Measurements from ENCODE around the gene PAM.
"Not testable (repeated sequence)": the region's sequence is repeated elsewhere in the genome, so short reads cannot be mapped to it uniquely, and the experiment has no call there.

Gene PAM

DNA sequence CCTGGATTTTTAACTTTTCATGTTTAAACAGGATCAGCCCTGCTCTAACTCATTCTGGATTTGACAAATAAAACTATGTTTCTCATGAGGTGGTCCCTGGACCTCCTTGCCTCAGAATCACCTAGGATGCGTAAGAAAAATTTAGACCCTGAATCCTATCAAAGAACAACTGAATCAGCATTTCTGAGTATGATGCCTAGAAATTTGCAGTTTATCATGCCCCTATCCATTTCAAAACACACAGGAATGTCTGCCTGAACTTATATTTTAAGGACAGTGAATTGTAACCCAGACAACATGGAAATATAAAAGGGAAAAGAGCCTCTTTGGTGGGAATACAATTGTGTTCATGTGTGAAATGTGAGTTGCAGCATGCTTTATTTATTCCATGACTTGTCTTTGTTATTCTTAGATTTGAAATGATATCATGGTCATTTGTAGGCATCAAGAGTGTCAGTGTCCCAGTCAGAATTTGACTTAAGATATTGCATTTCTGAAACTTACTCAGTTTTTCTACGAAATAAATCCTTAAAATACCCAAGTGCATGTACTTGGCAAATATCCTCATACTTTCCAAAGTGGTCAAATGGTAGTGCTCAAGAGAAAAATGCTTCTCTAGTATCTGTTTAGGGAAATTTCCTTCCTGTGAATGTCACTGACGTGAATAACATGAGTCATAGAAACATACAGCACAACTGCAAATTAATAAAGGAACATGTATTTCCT is 220.5 kb downstream of the PAM start:
- H3K27ac ChIP-seq = no peak overlapping the region
- H3K36me3 ChIP-seq = peaks cover 0 to 34% (median 6%) of the 10 kb centered on the region in 11 experiments; a peak in 12 of 22 replicates
- H4K20me1 ChIP-seq = no peaks in the 10 kb centered on the region
- H3K4me3 ChIP-seq = no peak overlapping the region
- no peaks in the 10 kb centered on the region for H3K9me3 ChIP-seq (replicated peaks in 1 of 11)
- H3K4me1 ChIP-seq = peaks cover 0 to 7% (median 0%) of the 10 kb centered on the region in 10 experiments; a peak in 1 of 20 replicates
- TF ChIP-seq Cebpa-rat (IDR thresholded peaks at IDR 0.05) = no peak
- H3K4me2 ChIP-seq = 0 out of 22 replicates have a peak overlapping the region, but pooled peaks of 1 of the 11 experiments have one; percentile 19
- no peaks in the 10 kb centered on the region for H3K27me3 ChIP-seq
- no peak overlapping the region for H3K9ac ChIP-seq

DNA sequence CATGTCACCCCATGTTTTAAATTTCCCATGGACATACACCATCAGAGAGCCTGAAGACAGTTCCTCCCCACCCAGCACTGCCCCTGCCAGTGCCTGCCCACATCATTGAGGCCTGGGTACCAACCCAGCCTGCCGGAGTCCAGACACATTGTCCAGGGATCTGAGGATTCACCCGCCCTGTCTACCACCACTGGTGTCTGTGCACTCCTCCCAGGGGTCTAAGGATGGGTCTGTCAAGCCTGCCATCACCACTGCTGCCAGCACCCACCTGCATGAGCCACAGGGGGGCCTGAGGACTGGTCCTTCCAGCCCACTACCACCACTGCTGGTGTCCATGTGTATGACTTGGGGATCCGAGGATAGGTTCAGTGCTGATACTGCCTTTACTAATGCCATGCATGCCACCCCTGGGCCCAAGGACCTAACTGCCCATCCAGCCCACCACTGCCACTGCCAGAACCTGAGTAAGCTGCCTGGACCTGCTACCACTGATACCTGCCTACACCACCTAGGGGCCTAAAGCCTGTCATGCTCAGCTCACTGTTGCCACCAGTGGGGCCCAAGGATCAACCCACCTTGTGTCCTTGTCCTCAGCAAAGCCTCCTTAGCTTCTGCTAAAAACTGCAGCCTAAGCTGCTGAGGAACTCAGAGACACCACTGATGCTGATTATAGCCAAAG is 227.0 kb downstream of the PAM start:
- H3K4me3 ChIP-seq = no peak overlapping the region
- peaks cover 13 to 25% (median 21%) of the 10 kb centered on the region in 11 experiments for H3K9me3 ChIP-seq (replicated peaks in 1 of 11)
- no peak for TF ChIP-seq Cebpa-rat (IDR thresholded peaks at IDR 0.05)
- peaks cover 12 to 26% (median 17%) of the 10 kb centered on the region in 11 experiments for H3K36me3 ChIP-seq
- H3K9ac ChIP-seq = no peak overlapping the region
- H3K27ac ChIP-seq = no peak overlapping the region
- H4K20me1 ChIP-seq = no peaks in the 10 kb centered on the region
- H3K27me3 ChIP-seq = no peaks in the 10 kb centered on the region
- H3K4me1 ChIP-seq = no peaks in the 10 kb centered on the region
- no peak overlapping the region for H3K4me2 ChIP-seq

DNA sequence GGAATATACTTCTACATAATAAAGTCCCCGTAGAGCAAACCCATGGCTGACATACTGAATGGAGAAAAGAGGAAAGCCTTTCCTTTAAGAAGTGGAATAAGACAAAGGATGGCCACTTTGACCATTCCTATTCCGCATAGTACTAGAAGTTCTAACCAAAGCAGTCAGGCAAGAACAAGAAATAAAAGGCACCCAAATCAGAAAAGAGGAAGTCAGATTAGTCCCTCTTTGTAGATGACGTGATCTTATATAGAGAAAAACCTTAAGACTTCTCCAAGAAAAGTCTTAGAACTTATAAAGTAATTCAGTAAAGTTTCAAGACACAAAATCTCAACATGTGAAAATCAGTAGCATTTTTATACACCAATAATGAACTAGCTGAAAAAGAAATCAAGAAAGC is 231.0 kb downstream of the PAM start:
- Histone ChIP-seq H3K27ac (no peak overlapping the region), H3K4me2 (no peak overlapping the region), H3K4me1 (no peaks in the 10 kb centered on the region), H4K20me1 (no peaks in the 10 kb centered on the region), H3K4me3 (no peak overlapping the region), H3K36me3 (peaks cover 12 to 22% (median 15%) of the 10 kb centered on the region in 11 experiments), H3K9me3 (replicated peaks in 1 of 11) (peaks cover 13 to 25% (median 21%) of the 10 kb centered on the region in 11 experiments), H3K9ac (no peak overlapping the region), H3K27me3 (no peaks in the 10 kb centered on the region)
- no peak for TF ChIP-seq Cebpa-rat (IDR thresholded peaks at IDR 0.05)

GRCh38 chr5:102988459-102988858 is 233.4 kb downstream of the PAM start:
- no peaks in the 10 kb centered on the region for H4K20me1 ChIP-seq
- H3K4me2 ChIP-seq = no peak overlapping the region
- peaks cover 0 to 2% (median 0%) of the 10 kb centered on the region in 11 experiments; a peak in 5 of 22 replicates for H3K36me3 ChIP-seq
- no peak overlapping the region for H3K9ac ChIP-seq
- no peak overlapping the region for H3K27ac ChIP-seq
- H3K27me3 ChIP-seq = no peaks in the 10 kb centered on the region
- no peaks in the 10 kb centered on the region for H3K4me1 ChIP-seq
- TF ChIP-seq Cebpa-rat (IDR thresholded peaks at IDR 0.05) = no peak
- H3K9me3 ChIP-seq (replicated peaks in 1 of 11) = peaks cover 0 to 6% (median 0%) of the 10 kb centered on the region in 11 experiments; a peak in 1 of 22 replicates
- H3K4me3 ChIP-seq = no peak overlapping the region

- H3K9ac ChIP-seq = no peak overlapping the region
- TF ChIP-seq Cebpa-rat (IDR thresholded peaks at IDR 0.05) = no peak
- H3K9me3 ChIP-seq (replicated peaks in 1 of 11) = no peaks in the 10 kb centered on the region
- H3K27ac ChIP-seq = no peak overlapping the region
- H3K4me3 ChIP-seq = no peak overlapping the region
- no peak overlapping the region for H3K4me2 ChIP-seq
- no peaks in the 10 kb centered on the region for H3K4me1 ChIP-seq
- H4K20me1 ChIP-seq = no peaks in the 10 kb centered on the region
- H3K36me3 ChIP-seq = peaks cover 0 to 10% (median 3%) of the 10 kb centered on the region in 11 experiments; a peak in 9 of 22 replicates
- H3K27me3 ChIP-seq = no peaks in the 10 kb centered on the region
These were observed 236.7 kb downstream of the PAM start for GRCh38 chr5:102991802-102992201.

DNA sequence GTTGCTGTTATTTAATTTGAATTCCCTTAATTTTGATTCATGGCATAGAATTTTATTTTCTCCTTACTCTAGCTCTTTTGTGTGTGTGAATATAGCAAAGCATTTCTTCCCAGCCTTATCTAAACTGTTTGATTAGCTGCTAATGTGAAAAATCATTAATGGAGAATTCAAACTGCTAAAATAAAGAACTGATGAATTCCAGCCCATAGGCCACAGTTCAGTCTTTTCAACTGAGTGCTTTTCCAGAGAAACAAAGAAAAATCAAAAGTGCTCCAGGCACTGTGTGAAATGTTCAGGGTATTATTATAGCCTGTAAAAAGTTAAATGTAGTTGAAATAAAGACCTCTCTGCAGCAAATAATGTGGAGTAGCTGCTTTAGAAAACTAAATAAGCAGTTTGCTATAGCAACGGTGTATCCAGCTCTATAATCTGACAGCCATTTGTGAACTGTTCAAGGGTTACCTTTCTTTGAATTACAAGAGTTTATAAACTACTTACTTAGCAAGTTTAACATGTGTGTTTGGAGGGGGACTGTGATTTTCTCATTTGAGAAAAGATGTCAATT is 241.0 kb downstream of the PAM start:
- H3K36me3 ChIP-seq = peaks cover 3 to 24% (median 11%) of the 10 kb centered on the region in 11 experiments; a peak in 13 of 22 replicates
- H3K4me3 ChIP-seq = no peak overlapping the region
- H3K9ac ChIP-seq = no peak overlapping the region
- TF ChIP-seq Cebpa-rat (IDR thresholded peaks at IDR 0.05) = no peak
- H3K9me3 ChIP-seq (replicated peaks in 1 of 11) = peaks cover 0 to 29% (median 7%) of the 10 kb centered on the region in 11 experiments; a peak in 13 of 22 replicates
- no peak overlapping the region for H3K4me2 ChIP-seq
- H3K4me1 ChIP-seq = peaks cover 0 to 11% (median 0%) of the 10 kb centered on the region in 10 experiments; a peak in 6 of 20 replicates
- no peaks in the 10 kb centered on the region for H4K20me1 ChIP-seq
- H3K27me3 ChIP-seq = no peaks in the 10 kb centered on the region
- H3K27ac ChIP-seq = no peak overlapping the region

DNA sequence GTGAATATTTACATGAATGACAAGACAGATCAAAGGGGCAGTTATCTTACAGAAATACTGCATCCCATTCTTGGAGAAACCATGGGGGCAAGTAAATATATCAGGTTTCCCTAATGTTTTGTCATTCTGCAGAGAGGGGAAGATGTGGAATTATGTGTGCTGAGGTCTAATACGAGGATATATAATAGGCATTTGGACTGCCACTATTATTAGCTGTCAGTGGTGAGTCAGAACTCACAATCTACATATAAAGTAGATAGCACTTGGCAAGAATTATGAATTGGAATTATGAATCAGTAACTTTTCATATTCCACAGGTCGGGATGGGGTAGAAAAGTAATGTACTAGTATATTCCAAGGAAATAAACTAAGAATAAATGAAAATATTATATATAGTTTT is 243.1 kb downstream of the PAM start:
- no peak overlapping the region for H3K27ac ChIP-seq
- peaks cover 0 to 30% (median 7%) of the 10 kb centered on the region in 11 experiments; a peak in 13 of 22 replicates for H3K9me3 ChIP-seq (replicated peaks in 1 of 11)
- H3K4me3 ChIP-seq = no peak overlapping the region
- H4K20me1 ChIP-seq = no peaks in the 10 kb centered on the region
- peaks cover 3 to 32% (median 13%) of the 10 kb centered on the region in 11 experiments; a peak in 14 of 22 replicates for H3K36me3 ChIP-seq
- H3K4me2 ChIP-seq = no peak overlapping the region
- H3K27me3 ChIP-seq = no peaks in the 10 kb centered on the region
- peaks cover 0 to 11% (median 0%) of the 10 kb centered on the region in 10 experiments; a peak in 6 of 20 replicates for H3K4me1 ChIP-seq
- no peak overlapping the region for H3K9ac ChIP-seq
- no peak for TF ChIP-seq Cebpa-rat (IDR thresholded peaks at IDR 0.05)

DNA sequence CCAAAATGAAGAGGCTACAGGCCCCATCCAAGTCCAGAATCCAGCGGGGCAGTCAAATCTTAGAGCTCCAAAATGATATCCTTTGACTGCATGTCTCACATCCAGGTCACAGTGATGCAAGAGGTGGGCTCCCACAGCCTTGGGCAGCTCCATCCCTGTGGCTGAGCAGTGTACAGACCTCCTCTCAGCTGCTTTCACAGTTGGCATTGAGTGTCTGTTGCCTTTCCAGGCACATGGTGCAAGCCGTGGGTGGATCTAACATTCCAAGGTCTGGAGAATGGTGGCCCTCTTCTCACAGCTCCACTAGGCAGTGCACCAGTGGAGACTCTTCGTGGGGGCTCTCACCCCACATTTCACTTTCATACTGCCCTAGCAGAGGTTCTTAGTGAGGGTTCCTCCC is 244.1 kb downstream of the PAM start:
- Histone ChIP-seq H3K4me2 (peak overlapping the region in 3 of 11 experiments; percentile 7 to 30 (median 29); a peak in 4 of 22 replicates), H3K9me3 (replicated peaks in 1 of 11) (peaks cover 0 to 30% (median 7%) of the 10 kb centered on the region in 11 experiments; a peak in 13 of 22 replicates), H3K4me3 (no peak overlapping the region), H3K27me3 (no peaks in the 10 kb centered on the region), H4K20me1 (no peaks in the 10 kb centered on the region), H3K36me3 (peaks cover under 1 to 34% (median 11%) of the 10 kb centered on the region in 11 experiments; a peak in 14 of 22 replicates), H3K27ac (no peak overlapping the region), H3K9ac (no peak overlapping the region), H3K4me1 (peaks cover 0 to 11% (median 0%) of the 10 kb centered on the region in 10 experiments; a peak in 6 of 20 replicates)
- TF ChIP-seq Cebpa-rat (IDR thresholded peaks at IDR 0.05) = no peak

GRCh38 chr5:102999621-103000020 is 244.5 kb downstream of the PAM start:
- not testable (repeated sequence) for H3K27me3 ChIP-seq, H3K4me3 ChIP-seq, H4K20me1 ChIP-seq, H3K27ac ChIP-seq, H3K9ac ChIP-seq
- peaks cover 0 to 35% (median 11%) of the 10 kb centered on the region in 11 experiments; a peak in 14 of 22 replicates for H3K36me3 ChIP-seq
- peak overlapping the region in 1 of 11 experiments; percentile 7; a peak in 1 of 22 replicates for H3K4me2 ChIP-seq
- peaks cover 0 to 11% (median 0%) of the 10 kb centered on the region in 10 experiments; a peak in 6 of 20 replicates for H3K4me1 ChIP-seq
- peaks cover 0 to 30% (median 7%) of the 10 kb centered on the region in 11 experiments; a peak in 13 of 22 replicates for H3K9me3 ChIP-seq (replicated peaks in 1 of 11)

Data from BLaER1 treated with 17β-estradiol and CSF1 and Interleukin-3, amounts not matched to agents 10 nM and 100 nM (cell line).